ENCODE data around the gene ZKSCAN3.

The ZKSCAN3 gene

DNA sequence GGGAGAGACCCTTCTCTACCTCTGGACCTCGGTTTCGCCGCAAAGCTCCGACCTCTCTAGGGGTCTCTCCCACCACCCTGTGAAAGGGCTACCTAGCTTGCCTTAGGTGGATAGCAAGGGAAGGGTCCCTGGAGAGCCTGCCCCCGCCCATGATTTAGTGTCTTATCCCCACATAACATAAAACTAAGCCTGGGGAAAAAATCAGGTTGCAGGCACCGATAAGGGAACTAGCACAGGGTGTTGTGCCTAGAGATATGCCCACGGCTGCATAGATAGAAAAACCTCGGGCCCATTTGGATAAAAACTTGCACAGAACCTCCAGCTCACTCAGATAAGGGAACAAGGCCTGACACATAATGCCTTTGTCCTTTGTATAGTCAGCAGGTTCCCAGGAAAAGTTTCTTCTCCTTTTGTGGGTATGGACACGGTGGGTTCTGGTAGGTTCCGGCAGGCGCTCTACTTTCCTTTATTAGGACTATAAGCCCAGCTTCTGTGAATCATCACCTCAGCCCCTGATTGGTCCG lies 14.6 kb upstream of the ZKSCAN3 start:
- Histone ChIP-seq H3K27ac (replicated peaks) (peak overlapping the region; percentile 98), H3K27me3 (ENCODE audit: insufficient read depth, poor library complexity, severe bottlenecking) (no peaks in the 10 kb centered on the region), H3K4me3 (replicated peaks; ENCODE audit: insufficient read depth, low read length) (peak overlapping the region; percentile 24)
- TF ChIP-seq POLR2AphosphoS5 (IDR thresholded peaks at IDR 0.05; ENCODE audit: low read depth): no peak
- no peak for TF ChIP-seq GABPA (IDR thresholded peaks at IDR 0.05; ENCODE audit: low read depth)
- TF ChIP-seq, protein P1, sequence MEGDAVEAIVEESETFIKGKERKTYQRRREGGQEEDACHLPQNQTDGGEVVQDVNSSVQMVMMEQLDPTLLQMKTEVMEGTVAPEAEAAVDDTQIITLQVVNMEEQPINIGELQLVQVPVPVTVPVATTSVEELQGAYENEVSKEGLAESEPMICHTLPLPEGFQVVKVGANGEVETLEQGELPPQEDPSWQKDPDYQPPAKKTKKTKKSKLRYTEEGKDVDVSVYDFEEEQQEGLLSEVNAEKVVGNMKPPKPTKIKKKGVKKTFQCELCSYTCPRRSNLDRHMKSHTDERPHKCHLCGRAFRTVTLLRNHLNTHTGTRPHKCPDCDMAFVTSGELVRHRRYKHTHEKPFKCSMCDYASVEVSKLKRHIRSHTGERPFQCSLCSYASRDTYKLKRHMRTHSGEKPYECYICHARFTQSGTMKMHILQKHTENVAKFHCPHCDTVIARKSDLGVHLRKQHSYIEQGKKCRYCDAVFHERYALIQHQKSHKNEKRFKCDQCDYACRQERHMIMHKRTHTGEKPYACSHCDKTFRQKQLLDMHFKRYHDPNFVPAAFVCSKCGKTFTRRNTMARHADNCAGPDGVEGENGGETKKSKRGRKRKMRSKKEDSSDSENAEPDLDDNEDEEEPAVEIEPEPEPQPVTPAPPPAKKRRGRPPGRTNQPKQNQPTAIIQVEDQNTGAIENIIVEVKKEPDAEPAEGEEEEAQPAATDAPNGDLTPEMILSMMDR (IDR thresholded peaks at IDR 0.05; ENCODE audit: insufficient read depth, low read length): no peak
- TF ChIP-seq, protein P2, sequence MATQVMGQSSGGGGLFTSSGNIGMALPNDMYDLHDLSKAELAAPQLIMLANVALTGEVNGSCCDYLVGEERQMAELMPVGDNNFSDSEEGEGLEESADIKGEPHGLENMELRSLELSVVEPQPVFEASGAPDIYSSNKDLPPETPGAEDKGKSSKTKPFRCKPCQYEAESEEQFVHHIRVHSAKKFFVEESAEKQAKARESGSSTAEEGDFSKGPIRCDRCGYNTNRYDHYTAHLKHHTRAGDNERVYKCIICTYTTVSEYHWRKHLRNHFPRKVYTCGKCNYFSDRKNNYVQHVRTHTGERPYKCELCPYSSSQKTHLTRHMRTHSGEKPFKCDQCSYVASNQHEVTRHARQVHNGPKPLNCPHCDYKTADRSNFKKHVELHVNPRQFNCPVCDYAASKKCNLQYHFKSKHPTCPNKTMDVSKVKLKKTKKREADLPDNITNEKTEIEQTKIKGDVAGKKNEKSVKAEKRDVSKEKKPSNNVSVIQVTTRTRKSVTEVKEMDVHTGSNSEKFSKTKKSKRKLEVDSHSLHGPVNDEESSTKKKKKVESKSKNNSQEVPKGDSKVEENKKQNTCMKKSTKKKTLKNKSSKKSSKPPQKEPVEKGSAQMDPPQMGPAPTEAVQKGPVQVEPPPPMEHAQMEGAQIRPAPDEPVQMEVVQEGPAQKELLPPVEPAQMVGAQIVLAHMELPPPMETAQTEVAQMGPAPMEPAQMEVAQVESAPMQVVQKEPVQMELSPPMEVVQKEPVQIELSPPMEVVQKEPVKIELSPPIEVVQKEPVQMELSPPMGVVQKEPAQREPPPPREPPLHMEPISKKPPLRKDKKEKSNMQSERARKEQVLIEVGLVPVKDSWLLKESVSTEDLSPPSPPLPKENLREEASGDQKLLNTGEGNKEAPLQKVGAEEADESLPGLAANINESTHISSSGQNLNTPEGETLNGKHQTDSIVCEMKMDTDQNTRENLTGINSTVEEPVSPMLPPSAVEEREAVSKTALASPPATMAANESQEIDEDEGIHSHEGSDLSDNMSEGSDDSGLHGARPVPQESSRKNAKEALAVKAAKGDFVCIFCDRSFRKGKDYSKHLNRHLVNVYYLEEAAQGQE (IDR thresholded peaks at IDR 0.05; ENCODE audit: insufficient replicate concordance, low read depth): no peak
- TF ChIP-seq SPI1 (IDR thresholded peaks at IDR 0.05; ENCODE audit: borderline replicate concordance, low read depth): no peak
- DNase-seq (ENCODE audit: low read depth in 1 of 2, low spot score in 1 of 2): no peak

DNA sequence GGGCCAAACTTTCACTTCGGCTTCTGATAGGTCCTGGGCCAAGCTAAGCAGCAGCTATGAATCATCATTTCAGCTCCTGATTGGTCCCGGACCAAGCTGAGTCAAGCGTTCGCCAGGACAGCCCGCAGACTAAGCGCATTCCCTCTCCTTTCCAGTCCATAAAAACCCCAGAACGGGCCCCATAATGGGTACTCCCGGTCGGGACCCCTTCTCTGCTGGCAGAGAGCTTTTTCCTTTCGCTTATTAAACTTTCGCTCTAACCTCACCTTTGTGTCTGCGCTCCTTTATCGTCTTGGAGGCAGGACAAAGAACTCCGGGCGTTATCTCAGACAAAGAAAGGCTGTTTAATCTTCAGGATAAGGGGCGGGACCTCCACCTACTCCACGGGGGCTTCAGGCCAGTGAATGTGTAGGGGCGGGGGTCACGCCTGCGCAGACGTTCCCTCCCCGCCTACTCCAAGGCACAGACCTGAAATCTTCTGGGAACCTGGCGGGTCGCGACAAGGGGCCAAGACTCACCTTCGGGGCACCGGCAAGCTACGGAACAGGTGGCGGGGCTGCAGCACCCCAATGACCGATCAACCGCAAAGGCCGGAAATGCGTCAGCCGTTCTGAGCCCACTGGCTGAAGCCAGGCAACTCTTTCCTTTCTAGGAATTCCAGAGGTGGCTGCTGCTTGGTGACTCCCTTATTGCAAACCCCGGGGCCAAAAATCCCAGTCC lies 14.0 kb upstream of the ZKSCAN3 start, which contains the start of gene ZSCAN31:
Gene ZSCAN31, minus strand, starts transcription at position 585 of the 720 bp plus-strand sequence. CDS start 6,465 bp downstream, outside the sequence.
- peak within 1 kb of the TSS; percentile 98 for H3K27ac ChIP-seq (replicated peaks)
- H3K27me3 ChIP-seq (ENCODE audit: insufficient read depth, poor library complexity, severe bottlenecking): no peaks in the 10 kb centered on the region
- peak; percentile 97 for TF ChIP-seq POLR2AphosphoS5 (IDR thresholded peaks at IDR 0.05; ENCODE audit: low read depth)
- no peak for TF ChIP-seq SPI1 (IDR thresholded peaks at IDR 0.05; ENCODE audit: borderline replicate concordance, low read depth)
- TF ChIP-seq GABPA (IDR thresholded peaks at IDR 0.05; ENCODE audit: low read depth): 0 out of 2 replicates have a peak, but pooled peaks have one; percentile 3
- TF ChIP-seq, protein P1 (IDR thresholded peaks at IDR 0.05; ENCODE audit: insufficient read depth, low read length): no peak
- TF ChIP-seq, protein P2 (IDR thresholded peaks at IDR 0.05; ENCODE audit: insufficient replicate concordance, low read depth): peak; percentile 29
- H3K4me3 ChIP-seq (replicated peaks; ENCODE audit: insufficient read depth, low read length): peak within 1 kb of the TSS; percentile 60
- peak; percentile 96 to 98 for DNase-seq (ENCODE audit: low read depth in 1 of 2, low spot score in 1 of 2)

DNA sequence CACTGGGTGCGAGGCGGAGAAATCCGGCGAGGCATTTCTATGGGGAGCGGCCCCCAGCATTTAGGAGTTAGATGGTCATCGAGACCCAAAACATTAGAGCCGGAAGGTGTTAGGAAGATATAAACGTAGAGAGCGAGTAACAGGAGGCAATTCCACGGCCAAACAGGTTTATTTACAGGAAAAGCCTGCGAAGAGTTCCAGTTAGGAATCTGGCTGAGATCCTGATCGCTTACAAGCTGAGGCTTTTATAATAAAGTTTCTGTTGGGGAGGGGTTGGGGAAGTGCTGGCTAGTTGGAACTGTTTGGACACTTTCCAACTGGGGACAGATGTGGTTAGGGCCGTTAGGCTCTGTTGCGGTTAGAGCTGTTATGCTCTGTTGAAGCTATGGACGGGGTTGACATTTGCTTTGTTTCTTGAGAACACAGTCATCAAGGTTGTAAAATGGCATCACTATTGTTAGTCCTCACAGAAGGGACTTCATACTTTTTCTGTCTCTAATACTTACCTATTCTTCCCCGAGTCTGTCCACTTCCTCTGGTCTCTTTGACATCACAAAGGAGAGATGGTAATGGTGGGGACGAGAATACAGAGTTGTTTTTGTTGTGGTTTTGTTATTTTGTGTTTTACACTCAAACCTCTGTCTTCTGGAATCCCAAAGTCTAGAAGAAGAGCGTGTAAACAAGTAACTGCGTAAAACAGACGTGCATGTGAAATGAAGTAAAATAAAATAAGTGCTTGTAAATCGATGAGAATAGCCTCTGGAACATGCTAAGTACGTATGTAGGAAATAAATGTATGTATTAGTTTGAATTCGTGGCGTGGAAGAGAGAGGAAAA lies 13.2 kb upstream of the ZKSCAN3 start:
- Histone ChIP-seq H3K27me3 (ENCODE audit: insufficient read depth, poor library complexity, severe bottlenecking) (no peaks in the 10 kb centered on the region), H3K27ac (replicated peaks) (peak overlapping the region; percentile 98), H3K4me3 (replicated peaks; ENCODE audit: insufficient read depth, low read length) (peak overlapping the region; percentile 60)
- DNase-seq (ENCODE audit: low read depth in 1 of 2, low spot score in 1 of 2): peak; percentile 84 to 92
- peak; percentile 1; the same call in 1 of the 2 replicates for TF ChIP-seq POLR2AphosphoS5 (IDR thresholded peaks at IDR 0.05; ENCODE audit: low read depth)
- TF ChIP-seq GABPA (IDR thresholded peaks at IDR 0.05; ENCODE audit: low read depth): no peak; the same call in 1 of the 2 replicates
- peak; percentile 89 for TF ChIP-seq SPI1 (IDR thresholded peaks at IDR 0.05; ENCODE audit: borderline replicate concordance, low read depth)
- TF ChIP-seq, protein P1 (IDR thresholded peaks at IDR 0.05; ENCODE audit: insufficient read depth, low read length): no peak
- TF ChIP-seq, protein P2 (IDR thresholded peaks at IDR 0.05; ENCODE audit: insufficient replicate concordance, low read depth): no peak

Measured in HL-60 (cell line).